ENCODE measurements around the gene ALG12. TPM values are rescaled to one million over a fixed set of nuclear protein-coding genes. Genes with fewer than 3 reads are reported as not detected.
A peak's percentile ranks its signal among the peaks of the same experiment; 100 is the strongest.

The ALG12 gene
- total RNA-seq, 2 experiments from 2014 or later, result 12.4 to 13.8 TPM

GRCh38 chr22:49872347-49872746, 45.9 kb downstream of the ALG12 start:
- peaks cover 51% of the 10 kb centered on the region for H3K4me1 Mint-ChIP-seq (ENCODE audit: low read depth)
- no peak overlapping the region for H3K4me3 Mint-ChIP-seq
- ChIA-PET POLR2A (no interaction called here), CTCF (no interaction called here)
- H3K27ac Mint-ChIP-seq, result no peak overlapping the region
- peak; percentile 4 for DNase-seq
- H3K36me3 Mint-ChIP-seq, result peaks cover 37% of the 10 kb centered on the region
- no peaks in the 10 kb centered on the region for H3K27me3 Mint-ChIP-seq
- intact Hi-C loops (cut with micrococcal nuclease), result no loop called here
- H3K9me3 Mint-ChIP-seq, result peaks cover 15% of the 10 kb centered on the region

- CTCF ChIA-PET, result interaction anchor here (1.1 kb wide), 1 partner anchor 749 kb away, joined by 3 read pairs; no protein-coding TSS in a partner anchor
- DNase-seq, result peak; percentile 20
- Mint-ChIP-seq H3K4me1 (ENCODE audit: low read depth) (peaks cover 58% of the 10 kb centered on the region), H3K36me3 (peaks cover 46% of the 10 kb centered on the region), H3K4me3 (no peak overlapping the region), H3K27me3 (no peaks in the 10 kb centered on the region), H3K9me3 (peaks cover 22% of the 10 kb centered on the region), H3K27ac (no peak overlapping the region)
- POLR2A ChIA-PET, result interaction anchor here (0.6 to 1.1 kb wide), 2 partner anchors 31 to 75 kb away, joined by 3 read pairs; no protein-coding TSS in a partner anchor
- intact Hi-C loops (cut with micrococcal nuclease), result no loop called here
These were observed 46.8 kb downstream of the ALG12 start for GRCh38 chr22:49871482-49871881.

- H3K27ac Mint-ChIP-seq, result peak overlapping the region; percentile 33
- intact Hi-C loops (cut with micrococcal nuclease), result no loop called here
- peaks cover 33% of the 10 kb centered on the region for H3K9me3 Mint-ChIP-seq
- peaks cover 67% of the 10 kb centered on the region for H3K4me1 Mint-ChIP-seq (ENCODE audit: low read depth)
- peaks cover 56% of the 10 kb centered on the region for H3K36me3 Mint-ChIP-seq
- peak; percentile 26 for DNase-seq
- peak overlapping the region; percentile 24 for H3K4me3 Mint-ChIP-seq
- ChIA-PET CTCF (interaction anchor here (0.7 to 1.8 kb wide), 3 partner anchors 17 to 48 kb away, joined by 3 to 4 read pairs (median 3); partner anchors contain the start of genes ALG12 and CRELD2), POLR2A (interaction anchor here (0.6 to 0.7 kb wide), 2 partner anchors 35 to 110 kb away, joined by 5 to 6 read pairs; no protein-coding TSS in a partner anchor)
- no peaks in the 10 kb centered on the region for H3K27me3 Mint-ChIP-seq
These were observed 48.2 kb downstream of the ALG12 start for GRCh38 chr22:49869845-49870712.

- intact Hi-C loops (cut with micrococcal nuclease), result no loop called here
- peaks cover 66% of the 10 kb centered on the region for H3K4me1 Mint-ChIP-seq (ENCODE audit: low read depth)
- POLR2A ChIA-PET, result no interaction called here
- peak; percentile 7 for DNase-seq
- H3K27ac Mint-ChIP-seq, result no peak overlapping the region
- H3K36me3 Mint-ChIP-seq, result peaks cover 56% of the 10 kb centered on the region
- no peak overlapping the region for H3K4me3 Mint-ChIP-seq
- CTCF ChIA-PET, result interaction anchor here (0.8 to 1.8 kb wide), 3 partner anchors 11 to 49 kb away, joined by 3 to 4 read pairs (median 4); partner anchors contain the start of genes ALG12 and CRELD2
- no peaks in the 10 kb centered on the region for H3K27me3 Mint-ChIP-seq
- peaks cover 33% of the 10 kb centered on the region for H3K9me3 Mint-ChIP-seq
These were observed 49.0 kb downstream of the ALG12 start for GRCh38 chr22:49869086-49869830.

GRCh38 chr22:49867303-49868265, 50.7 kb downstream of the ALG12 start:
- POLR2A ChIA-PET, result interaction anchor here (1.0 to 1.4 kb wide), 2 partner anchors 13 to 42 kb away, joined by 3 to 4 read pairs; no protein-coding TSS in a partner anchor
- DNase-seq, result peak; percentile 8

GRCh38 chr22:49866646-49867045, 51.6 kb downstream of the ALG12 start:
- peak overlapping the region; percentile 9 for H3K27ac Mint-ChIP-seq
- peaks cover 66% of the 10 kb centered on the region for H3K4me1 Mint-ChIP-seq (ENCODE audit: low read depth)
- peaks cover 50% of the 10 kb centered on the region for H3K36me3 Mint-ChIP-seq
- H3K27me3 Mint-ChIP-seq, result no peaks in the 10 kb centered on the region
- POLR2A ChIA-PET, result interaction anchor here (1.0 kb wide), 1 partner anchor 41 kb away, joined by 3 read pairs; no protein-coding TSS in a partner anchor
- intact Hi-C loops (cut with micrococcal nuclease), result no loop called here
- CTCF ChIA-PET, result no interaction called here
- DNase-seq, result no peak
- H3K9me3 Mint-ChIP-seq, result peaks cover 33% of the 10 kb centered on the region
- no peak overlapping the region for H3K4me3 Mint-ChIP-seq

More at GRCh38 chr22:49867303-49868265, 50.7 kb downstream of the ALG12 start:
- H3K9me3 Mint-ChIP-seq, result peaks cover 33% of the 10 kb centered on the region
- H3K27me3 Mint-ChIP-seq, result no peaks in the 10 kb centered on the region
- peak overlapping the region; percentile 54 for H3K27ac Mint-ChIP-seq
- H3K36me3 Mint-ChIP-seq, result peaks cover 50% of the 10 kb centered on the region
- CTCF ChIA-PET, result interaction anchor here (0.9 to 1.6 kb wide), 3 partner anchors 9 to 100 kb away, joined by 3 to 5 read pairs (median 4); no protein-coding TSS in a partner anchor
- intact Hi-C loops (cut with micrococcal nuclease), result loop anchor here (1.0 kb wide), 1 partner anchor 28 kb away; no protein-coding TSS in a partner anchor
- no peak overlapping the region for H3K4me3 Mint-ChIP-seq
- peaks cover 67% of the 10 kb centered on the region for H3K4me1 Mint-ChIP-seq (ENCODE audit: low read depth)

- intact Hi-C loops (cut with micrococcal nuclease), result no loop called here
- POLR2A ChIA-PET, result no interaction called here
These were observed 52.1 kb downstream of the ALG12 start for GRCh38 chr22:49866134-49866533.

GRCh38 chr22:49865156-49865555, 53.1 kb downstream of the ALG12 start:
- Mint-ChIP-seq H3K36me3 (peaks cover 45% of the 10 kb centered on the region), H3K4me1 (ENCODE audit: low read depth) (peaks cover 64% of the 10 kb centered on the region), H3K27me3 (no peaks in the 10 kb centered on the region), H3K4me3 (no peak overlapping the region), H3K9me3 (peaks cover 29% of the 10 kb centered on the region), H3K27ac (no peak overlapping the region)
- DNase-seq, result no peak
- intact Hi-C loops (cut with micrococcal nuclease), result no loop called here
- CTCF ChIA-PET, result no interaction called here
- POLR2A ChIA-PET, result no interaction called here

More at GRCh38 chr22:49866134-49866533, 52.1 kb downstream of the ALG12 start:
- peaks cover 33% of the 10 kb centered on the region for H3K9me3 Mint-ChIP-seq
- no peaks in the 10 kb centered on the region for H3K27me3 Mint-ChIP-seq
- H3K4me1 Mint-ChIP-seq (ENCODE audit: low read depth), result peaks cover 67% of the 10 kb centered on the region
- no peak for DNase-seq
- H3K27ac Mint-ChIP-seq, result no peak overlapping the region
- H3K4me3 Mint-ChIP-seq, result no peak overlapping the region
- peaks cover 50% of the 10 kb centered on the region for H3K36me3 Mint-ChIP-seq
- CTCF ChIA-PET, result no interaction called here

GRCh38 chr22:49863931-49864330, 54.3 kb downstream of the ALG12 start:
- Mint-ChIP-seq H3K36me3 (peaks cover 34% of the 10 kb centered on the region), H3K4me1 (ENCODE audit: low read depth) (peaks cover 54% of the 10 kb centered on the region), H3K27ac (no peak overlapping the region), H3K27me3 (no peaks in the 10 kb centered on the region), H3K9me3 (peaks cover 18% of the 10 kb centered on the region), H3K4me3 (no peak overlapping the region)
- no peak for DNase-seq
- ChIA-PET CTCF (no interaction called here), POLR2A (no interaction called here)
- intact Hi-C loops (cut with micrococcal nuclease), result no loop called here

- no peak overlapping the region for H3K4me3 Mint-ChIP-seq
- POLR2A ChIA-PET, result no interaction called here
- peaks cover 51% of the 10 kb centered on the region for H3K4me1 Mint-ChIP-seq (ENCODE audit: low read depth)
- H3K9me3 Mint-ChIP-seq, result peaks cover 18% of the 10 kb centered on the region
- intact Hi-C loops (cut with micrococcal nuclease), result no loop called here
- peaks cover 23% of the 10 kb centered on the region for H3K36me3 Mint-ChIP-seq
- CTCF ChIA-PET, result no interaction called here
- no peak for DNase-seq
- no peak overlapping the region for H3K27ac Mint-ChIP-seq
- H3K27me3 Mint-ChIP-seq, result no peaks in the 10 kb centered on the region
These were observed 55.8 kb downstream of the ALG12 start for GRCh38 chr22:49862496-49862776.

- CTCF ChIA-PET, result no interaction called here
- intact Hi-C loops (cut with micrococcal nuclease), result no loop called here
- peaks cover 48% of the 10 kb centered on the region for H3K4me1 Mint-ChIP-seq (ENCODE audit: low read depth)
- POLR2A ChIA-PET, result no interaction called here
- peak overlapping the region; percentile 15 for H3K27ac Mint-ChIP-seq
- peaks cover 15% of the 10 kb centered on the region for H3K9me3 Mint-ChIP-seq
- H3K4me3 Mint-ChIP-seq, result no peak overlapping the region
- no peak for DNase-seq
- no peaks in the 10 kb centered on the region for H3K27me3 Mint-ChIP-seq
- peaks cover 17% of the 10 kb centered on the region for H3K36me3 Mint-ChIP-seq
These were observed 56.4 kb downstream of the ALG12 start for GRCh38 chr22:49861642-49862495.
